ENCODE measurements around the gene PHF21A.

DNA sequence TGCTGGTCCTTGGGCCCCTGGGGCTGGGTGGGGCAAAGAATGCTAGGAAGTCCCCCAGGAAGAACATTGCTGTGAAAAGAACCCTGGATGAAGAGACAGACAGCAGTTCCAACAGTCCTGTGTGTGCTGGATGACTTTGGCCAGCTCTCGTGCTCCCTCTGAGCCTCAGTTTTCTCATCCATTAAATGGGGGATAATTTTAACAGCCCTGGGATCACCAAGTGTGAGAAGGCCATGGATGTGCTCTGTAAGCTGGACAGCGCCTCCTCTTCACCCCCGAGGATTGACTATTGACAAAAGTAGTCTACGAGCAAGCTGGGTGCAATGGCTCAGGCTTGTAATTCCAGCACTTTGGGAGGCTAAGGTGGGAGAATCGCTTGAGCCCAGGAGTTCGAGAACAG is 196.3 kb downstream of the PHF21A start:
- TF ChIP-seq, protein P1, sequence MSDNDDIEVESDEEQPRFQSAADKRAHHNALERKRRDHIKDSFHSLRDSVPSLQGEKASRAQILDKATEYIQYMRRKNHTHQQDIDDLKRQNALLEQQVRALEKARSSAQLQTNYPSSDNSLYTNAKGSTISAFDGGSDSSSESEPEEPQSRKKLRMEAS (IDR thresholded peaks at IDR 0.05; ENCODE audit: low read depth, low read length), result no peak
- TF ChIP-seq, protein P2, sequence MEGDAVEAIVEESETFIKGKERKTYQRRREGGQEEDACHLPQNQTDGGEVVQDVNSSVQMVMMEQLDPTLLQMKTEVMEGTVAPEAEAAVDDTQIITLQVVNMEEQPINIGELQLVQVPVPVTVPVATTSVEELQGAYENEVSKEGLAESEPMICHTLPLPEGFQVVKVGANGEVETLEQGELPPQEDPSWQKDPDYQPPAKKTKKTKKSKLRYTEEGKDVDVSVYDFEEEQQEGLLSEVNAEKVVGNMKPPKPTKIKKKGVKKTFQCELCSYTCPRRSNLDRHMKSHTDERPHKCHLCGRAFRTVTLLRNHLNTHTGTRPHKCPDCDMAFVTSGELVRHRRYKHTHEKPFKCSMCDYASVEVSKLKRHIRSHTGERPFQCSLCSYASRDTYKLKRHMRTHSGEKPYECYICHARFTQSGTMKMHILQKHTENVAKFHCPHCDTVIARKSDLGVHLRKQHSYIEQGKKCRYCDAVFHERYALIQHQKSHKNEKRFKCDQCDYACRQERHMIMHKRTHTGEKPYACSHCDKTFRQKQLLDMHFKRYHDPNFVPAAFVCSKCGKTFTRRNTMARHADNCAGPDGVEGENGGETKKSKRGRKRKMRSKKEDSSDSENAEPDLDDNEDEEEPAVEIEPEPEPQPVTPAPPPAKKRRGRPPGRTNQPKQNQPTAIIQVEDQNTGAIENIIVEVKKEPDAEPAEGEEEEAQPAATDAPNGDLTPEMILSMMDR (IDR thresholded peaks at IDR 0.05 in 2 of 3, conservative IDR thresholded peaks at IDR 0.05 in 1 of 3; ENCODE audit: control insufficient read depth in 2 of 3, extremely low read depth in 1 of 3, insufficient read depth in 1 of 3, low read depth in 3 of 3, low read length in 3 of 3), result no peak
- TF ChIP-seq, protein P3, sequence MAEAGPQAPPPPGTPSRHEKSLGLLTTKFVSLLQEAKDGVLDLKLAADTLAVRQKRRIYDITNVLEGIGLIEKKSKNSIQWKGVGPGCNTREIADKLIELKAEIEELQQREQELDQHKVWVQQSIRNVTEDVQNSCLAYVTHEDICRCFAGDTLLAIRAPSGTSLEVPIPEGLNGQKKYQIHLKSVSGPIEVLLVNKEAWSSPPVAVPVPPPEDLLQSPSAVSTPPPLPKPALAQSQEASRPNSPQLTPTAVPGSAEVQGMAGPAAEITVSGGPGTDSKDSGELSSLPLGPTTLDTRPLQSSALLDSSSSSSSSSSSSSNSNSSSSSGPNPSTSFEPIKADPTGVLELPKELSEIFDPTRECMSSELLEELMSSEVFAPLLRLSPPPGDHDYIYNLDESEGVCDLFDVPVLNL (IDR thresholded peaks at IDR 0.05; ENCODE audit: low read depth, low read length), result no peak
- no peak for TF ChIP-seq POLR2A (IDR thresholded peaks at IDR 0.05; ENCODE audit: low read depth, low read length)
- TF ChIP-seq FOXM1 (IDR thresholded peaks at IDR 0.05; ENCODE audit: low read depth, low read length), result no peak

All from GM12878 (cell line).